ENCODE data around the gene SLC22A31.
"Not testable (repeated sequence)": the region's sequence is repeated elsewhere in the genome, so short reads cannot be mapped to it uniquely, and the experiment has no call there.

GRCh38 chr16:89192186-89192955 lies 8.0 kb downstream of the SLC22A31 start:
- TF ChIP-seq, protein P1, sequence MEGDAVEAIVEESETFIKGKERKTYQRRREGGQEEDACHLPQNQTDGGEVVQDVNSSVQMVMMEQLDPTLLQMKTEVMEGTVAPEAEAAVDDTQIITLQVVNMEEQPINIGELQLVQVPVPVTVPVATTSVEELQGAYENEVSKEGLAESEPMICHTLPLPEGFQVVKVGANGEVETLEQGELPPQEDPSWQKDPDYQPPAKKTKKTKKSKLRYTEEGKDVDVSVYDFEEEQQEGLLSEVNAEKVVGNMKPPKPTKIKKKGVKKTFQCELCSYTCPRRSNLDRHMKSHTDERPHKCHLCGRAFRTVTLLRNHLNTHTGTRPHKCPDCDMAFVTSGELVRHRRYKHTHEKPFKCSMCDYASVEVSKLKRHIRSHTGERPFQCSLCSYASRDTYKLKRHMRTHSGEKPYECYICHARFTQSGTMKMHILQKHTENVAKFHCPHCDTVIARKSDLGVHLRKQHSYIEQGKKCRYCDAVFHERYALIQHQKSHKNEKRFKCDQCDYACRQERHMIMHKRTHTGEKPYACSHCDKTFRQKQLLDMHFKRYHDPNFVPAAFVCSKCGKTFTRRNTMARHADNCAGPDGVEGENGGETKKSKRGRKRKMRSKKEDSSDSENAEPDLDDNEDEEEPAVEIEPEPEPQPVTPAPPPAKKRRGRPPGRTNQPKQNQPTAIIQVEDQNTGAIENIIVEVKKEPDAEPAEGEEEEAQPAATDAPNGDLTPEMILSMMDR (IDR thresholded peaks at IDR 0.05 in 2 of 3, conservative IDR thresholded peaks at IDR 0.05 in 1 of 3; ENCODE audit: insufficient read depth in 2 of 3, low read depth in 1 of 3, low read length in 3 of 3) = 0 out of 6 replicates have a peak, but pooled peaks of 1 of the 3 experiments have one; percentile 1
- TF ChIP-seq POLR2A (conservative IDR thresholded peaks at IDR 0.05); NFE2 (IDR thresholded peaks at IDR 0.05; ENCODE audit: low read depth); GABPA (tag; conservative IDR thresholded peaks at IDR 0.05; ENCODE audit: low read depth); CHD7 (IDR thresholded peaks at IDR 0.05; ENCODE audit: low read depth, low read length); NEUROD1 (IDR thresholded peaks at IDR 0.05; ENCODE audit: borderline replicate concordance, low read depth, low read length, partially characterized antibody); ZNF408 (CRISPR knock-in tag; IDR thresholded peaks at IDR 0.05; ENCODE audit: low read depth); NFYB (IDR thresholded peaks at IDR 0.05; ENCODE audit: extremely low read depth, insufficient read length); RFX5 (IDR thresholded peaks at IDR 0.05; ENCODE audit: low read depth, low read length); MEF2D (tag; conservative IDR thresholded peaks at IDR 0.05; ENCODE audit: low read depth); ETV6 (IDR thresholded peaks at IDR 0.05; ENCODE audit: borderline replicate concordance in 1 of 2, low read depth in 2 of 2, low read length in 1 of 2); ETV6 (CRISPR knock-in tag; IDR thresholded peaks at IDR 0.05; ENCODE audit: borderline replicate concordance); SIN3A (IDR thresholded peaks at IDR 0.05; ENCODE audit: borderline replicate concordance in 2 of 2, control insufficient read depth in 1 of 2, low read depth in 2 of 2, low read length in 2 of 2); NFIC (IDR thresholded peaks at IDR 0.05): not testable (repeated sequence)
